GM19035 (cell line): ENCODE data around the gene MCRIP1.
"Not testable (repeated sequence)": the region's sequence is repeated elsewhere in the genome, so short reads cannot be mapped to it uniquely, and the experiment has no call there.

ENCODE experiments used
- ATAC-seq: cut with Tn5 transposase; IDR thresholded peaks from one replicate; pipeline ENCODE4 v1.9.1; 2021; ENCODE audit not compliant: unreplicated experiment

Gene MCRIP1

DNA sequence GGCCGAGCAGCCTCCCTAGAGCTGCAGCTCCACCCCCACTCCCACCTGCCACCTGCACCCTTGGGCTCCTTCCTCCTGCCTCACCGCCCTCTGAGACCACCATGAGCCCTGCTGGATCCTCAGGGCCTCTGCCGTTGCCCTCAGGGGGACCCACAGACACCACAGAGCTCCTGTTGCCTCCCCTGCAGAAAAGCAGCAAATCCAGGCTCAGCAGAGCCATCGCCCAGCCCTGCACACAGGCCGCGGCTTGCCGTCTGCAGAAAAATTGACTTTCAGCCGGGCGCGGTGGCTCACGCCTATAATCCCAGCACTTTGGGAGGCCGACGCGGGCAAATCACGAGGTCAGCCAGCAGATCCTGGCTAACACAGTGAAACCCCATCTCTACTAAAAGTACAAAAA lies 8.8 kb upstream of the MCRIP1 start:
- ATAC-seq: no peak

GRCh38 chr17:81840826-81841778 lies 8.0 kb upstream of the MCRIP1 start:
- ATAC-seq: no peak

DNA sequence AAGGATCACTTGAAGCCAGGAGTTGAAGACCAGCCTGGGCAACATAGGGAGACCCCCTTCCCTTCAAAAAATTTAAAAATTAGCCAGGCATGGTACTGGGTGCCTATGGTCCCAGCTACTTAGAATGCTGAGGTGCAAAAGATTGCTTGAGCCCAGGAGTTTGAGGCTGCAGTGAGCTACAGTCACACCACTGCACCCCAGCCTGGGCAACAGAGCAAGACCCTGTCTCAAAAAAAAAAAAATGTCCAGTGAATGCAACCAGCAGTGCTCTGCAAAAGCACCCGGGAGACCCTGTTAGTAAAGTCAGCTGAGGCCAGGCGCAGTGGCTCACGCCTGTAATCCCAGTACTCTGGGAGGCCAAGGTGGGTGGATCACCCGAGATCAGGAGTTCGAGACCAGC lies 7.0 kb upstream of the MCRIP1 start:
- ATAC-seq: not testable (repeated sequence)

GRCh38 chr17:81839301-81839700 lies 6.2 kb upstream of the MCRIP1 start:
- ATAC-seq: no peak

DNA sequence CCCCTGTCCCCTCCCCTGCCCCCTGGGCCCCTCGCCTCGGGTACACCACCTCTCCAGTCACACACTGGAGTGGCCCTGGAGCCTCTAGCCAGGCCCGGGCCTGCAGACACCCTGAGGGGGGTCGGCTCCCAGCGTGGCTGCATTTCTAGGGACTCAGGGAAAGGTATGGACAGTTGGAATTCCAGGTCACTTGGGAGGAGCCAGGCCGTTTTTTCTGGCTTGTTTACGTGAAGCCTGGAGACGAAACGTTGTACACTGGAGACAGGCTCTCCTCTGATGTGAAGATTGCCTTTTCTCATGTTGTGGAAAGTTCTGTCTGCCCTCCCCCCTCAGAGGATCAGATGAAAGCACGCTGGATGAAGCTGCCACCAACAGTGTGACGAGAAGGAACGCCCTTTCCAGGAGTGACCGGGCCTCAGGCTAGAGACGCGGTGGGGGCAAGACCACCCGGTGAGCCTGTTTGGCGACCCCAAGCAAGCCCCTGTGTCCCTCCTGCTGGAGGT lies 5.7 kb upstream of the MCRIP1 start:
- ATAC-seq: no peak

- no peak for ATAC-seq
Measured at GRCh38 chr17:81837641-81838040, 4.5 kb upstream of the MCRIP1 start.

- ATAC-seq: no peak
Measured at GRCh38 chr17:81834831-81835267, 1.8 kb upstream of the MCRIP1 start, which contains the start of gene PPP1R27. PPP1R27 (minus strand) TSS chr17:81835050; CDS start chr17:81834953, 97 bp downstream.

GRCh38 chr17:81833921-81834830 lies 1.1 kb upstream of the MCRIP1 start:
- no peak for ATAC-seq

DNA sequence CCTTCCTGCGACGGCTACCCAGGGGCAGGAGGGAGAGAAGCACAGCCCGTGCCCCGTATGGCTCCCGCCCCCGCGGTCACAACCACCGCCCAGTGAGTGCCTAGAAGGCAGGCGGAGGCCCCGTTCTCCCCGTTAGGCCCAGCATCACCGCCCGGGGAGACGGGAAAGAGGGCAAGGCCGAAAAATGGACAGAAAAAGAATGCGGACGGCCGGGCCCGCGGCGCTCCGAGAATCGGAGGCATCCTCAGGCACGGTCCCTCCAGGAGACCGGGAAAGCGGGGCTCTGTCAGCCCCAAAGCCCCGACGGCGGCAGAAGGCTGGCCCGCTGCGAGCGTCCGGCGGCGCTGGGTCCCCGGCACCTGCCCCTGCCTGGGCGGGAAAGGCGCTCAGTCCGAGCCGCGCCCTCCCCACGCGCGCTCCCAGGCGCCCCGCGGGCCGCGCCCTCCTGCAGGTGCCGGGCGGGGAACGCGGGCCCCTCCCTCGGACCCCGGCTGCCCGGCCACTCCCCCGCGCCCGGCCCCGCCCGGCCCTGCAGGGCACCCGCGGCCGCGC lies 407 bp downstream of the MCRIP1 start:
- peak; percentile 26 for ATAC-seq

DNA sequence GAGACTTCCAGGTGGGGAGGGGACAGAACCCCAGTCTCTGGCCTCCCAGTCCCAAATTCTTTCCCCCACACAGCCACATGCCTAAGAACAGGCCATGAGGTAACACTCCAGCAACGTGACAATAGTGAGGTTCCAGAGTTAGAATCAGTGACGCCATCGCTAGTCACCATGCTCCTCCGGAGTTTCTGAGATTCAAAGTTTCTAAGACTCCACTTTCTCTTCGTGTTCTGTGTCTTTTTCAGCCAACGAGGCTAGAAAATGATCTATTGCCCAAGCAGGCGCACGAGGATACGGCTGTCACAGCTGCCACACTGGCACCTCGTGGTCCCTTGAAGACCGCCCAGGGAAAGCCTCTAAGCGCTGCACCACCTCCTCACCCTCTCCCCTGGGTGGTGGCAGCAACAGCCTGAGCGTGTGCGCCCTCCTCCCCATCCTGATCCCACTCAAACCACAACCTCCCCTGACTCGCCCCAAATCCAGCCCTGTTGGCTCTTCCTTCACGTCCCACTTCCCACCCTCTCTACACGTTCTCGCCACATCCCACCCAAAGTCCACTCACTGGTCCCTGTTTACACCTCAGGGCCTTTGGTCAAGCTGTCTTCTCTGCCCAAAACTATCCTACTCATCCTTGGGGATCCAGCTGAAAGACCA lies 1.0 kb downstream of the MCRIP1 start:
- ATAC-seq: peak; percentile 15

- ATAC-seq: no peak
Measured at GRCh38 chr17:81831563-81831956, 1.5 kb downstream of the MCRIP1 start.

- no peak for ATAC-seq
Measured at GRCh38 chr17:81829858-81830257, 3.2 kb downstream of the MCRIP1 start.

GRCh38 chr17:81828656-81829055 lies 4.4 kb downstream of the MCRIP1 start:
- ATAC-seq: no peak

DNA sequence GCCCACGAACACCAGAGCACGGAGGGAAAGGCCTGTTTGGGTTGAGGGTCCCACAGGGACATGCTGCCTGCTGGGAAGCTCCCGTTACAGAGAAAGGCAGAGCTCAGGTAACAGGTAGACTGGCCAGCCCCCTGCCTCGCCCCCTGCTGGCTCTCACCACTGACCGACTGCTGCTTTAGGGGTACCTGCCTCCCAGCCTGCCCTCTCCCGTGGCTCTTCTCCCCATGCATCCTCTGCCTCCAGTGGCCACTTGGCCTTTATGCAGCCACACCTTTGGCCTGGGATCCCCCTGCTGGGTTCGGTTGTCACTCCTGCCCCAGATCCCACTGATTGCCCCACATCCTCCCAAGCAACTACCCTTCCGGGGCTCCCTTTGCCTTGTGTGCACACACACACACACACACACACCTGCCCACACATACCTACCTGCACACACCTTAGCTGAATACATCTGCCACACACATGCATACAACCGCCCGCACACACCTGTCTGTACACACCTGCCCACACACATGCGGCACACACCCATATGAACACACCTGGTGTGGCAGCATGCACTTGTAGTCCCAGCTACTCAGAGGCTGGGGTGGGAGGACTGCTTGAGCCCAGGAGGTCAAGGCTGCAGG lies 7.1 kb downstream of the MCRIP1 start:
- ATAC-seq: no peak

DNA sequence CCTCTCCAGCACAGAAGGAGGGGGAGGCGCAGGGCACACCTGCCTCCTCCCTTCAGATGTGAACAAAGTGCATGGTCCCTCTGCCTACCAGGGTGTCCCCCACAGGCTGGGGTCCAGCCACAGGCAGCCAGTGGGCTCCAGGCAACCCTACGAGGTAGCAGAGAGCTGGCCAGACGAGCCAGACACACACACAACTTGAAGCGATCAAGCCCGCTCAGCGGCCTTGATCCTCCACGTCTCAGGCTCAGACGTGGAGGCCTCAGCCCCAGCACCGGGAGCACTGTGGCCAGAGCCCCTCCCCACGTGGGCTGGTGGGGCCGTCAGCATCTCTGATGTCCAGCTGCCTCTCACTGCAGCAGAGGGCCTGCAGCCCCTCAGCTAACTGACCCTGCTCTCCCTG lies 8.5 kb downstream of the MCRIP1 start:
- no peak for ATAC-seq

DNA sequence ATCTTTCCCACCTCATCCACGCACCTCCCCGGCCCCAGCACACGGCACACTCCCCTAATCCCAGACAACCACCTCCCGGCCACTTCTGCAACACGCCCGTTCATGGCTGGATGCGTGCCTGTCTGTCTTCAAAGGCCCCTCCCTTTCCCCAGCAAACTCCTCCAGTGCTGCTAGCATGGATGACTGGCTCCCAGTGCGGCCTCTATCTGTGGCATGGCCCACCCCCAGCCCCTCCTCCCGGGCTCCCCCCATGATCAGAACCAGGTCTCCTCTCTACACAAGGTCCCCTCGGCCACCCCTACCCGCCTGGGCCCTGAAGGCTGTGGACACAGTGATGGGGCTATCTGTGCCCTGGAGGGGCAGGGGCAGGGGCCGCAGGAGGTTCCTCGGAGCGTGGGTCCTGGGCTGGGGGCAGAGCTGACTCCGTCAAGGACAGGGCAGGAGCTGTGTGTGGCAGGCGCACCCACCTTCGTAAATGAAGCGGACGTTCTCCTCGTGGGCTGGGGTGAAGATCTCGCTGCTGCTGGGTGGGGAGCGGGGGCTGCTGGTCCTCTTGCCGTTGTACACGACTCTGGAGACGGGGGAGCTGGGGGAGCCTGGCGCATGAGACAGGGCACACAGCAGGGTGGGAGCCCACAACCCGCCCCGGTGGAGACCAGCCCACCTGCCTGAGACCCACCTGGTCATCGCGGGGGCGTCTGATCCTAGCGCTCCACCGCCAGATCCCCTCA lies 9.1 kb downstream of the MCRIP1 start:
- ATAC-seq: no peak

DNA sequence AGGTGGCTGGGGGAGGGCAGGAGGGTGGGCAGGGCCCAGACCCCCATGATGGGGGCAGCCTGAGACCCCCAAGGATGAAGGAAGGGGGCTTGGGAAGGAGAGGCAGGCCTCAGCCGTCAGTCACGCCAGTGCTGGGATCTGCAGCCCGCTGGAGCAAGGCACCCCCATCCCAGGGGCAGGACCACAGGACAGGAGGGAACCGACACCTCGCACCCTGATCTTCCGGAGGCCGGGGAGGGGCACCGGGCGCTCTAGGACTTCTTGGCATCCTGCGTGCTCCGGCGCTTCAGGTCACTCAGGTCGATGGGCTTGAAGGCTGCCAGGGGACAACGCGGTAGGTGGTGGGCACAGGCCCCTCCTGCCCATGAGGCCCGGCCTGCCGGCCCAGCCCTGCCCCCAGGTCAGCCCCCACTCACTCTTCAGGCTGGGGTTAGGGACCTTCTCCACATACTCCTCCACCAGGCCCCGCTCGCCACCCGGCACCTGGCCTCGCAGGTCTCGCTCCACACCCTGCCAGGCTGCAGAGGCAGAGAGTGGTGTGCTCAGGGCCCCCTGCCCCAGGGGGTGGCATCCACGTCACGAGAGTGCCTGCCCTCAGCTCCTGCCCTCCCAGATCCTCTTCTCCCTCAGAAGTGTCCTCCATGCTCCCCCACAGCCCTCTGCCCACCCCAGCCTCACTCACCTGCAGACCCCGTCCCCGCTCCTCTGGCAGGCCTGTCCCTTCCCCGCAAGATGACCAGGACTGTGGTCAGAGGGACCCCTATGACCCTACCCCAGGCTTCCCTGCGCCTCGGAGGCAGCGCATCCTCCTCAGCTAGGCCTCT lies 9.9 kb downstream of the MCRIP1 start:
- ATAC-seq: no peak

- ATAC-seq: no peak
Measured at GRCh38 chr17:81822312-81822637, 10.8 kb downstream of the MCRIP1 start.
